GM12878 (cell line): ENCODE results near the gene GGCX. TPM values are rescaled to one million over a fixed set of nuclear protein-coding genes. Genes with fewer than 3 reads are reported as not detected.

ENCODE experiments used
- ATAC-seq: fragments of 200-7000 bp; cut with Tn5 transposase; 3 replicates; pipeline ENCODE4 v1.9.1; 2020; ENCODE audit warnings: mild to moderate bottlenecking, moderate library complexity
- BruUV-seq: library from RNA; stranded (reverse); fragments of 400-500 nt; replicated peaks from 2 replicates; lab custom pipeline; 2021; lab: Mats Ljungman, UMichigan
- CTCF ChIA-PET: fragments of 300-600 bp; sonication (Branson Sonifier 250); formaldehyde crosslinking; extraction: SDS; loops from one replicate; lab custom pipeline; 2021; ENCODE audit warnings: inconsistent platforms; lab: Yijun Ruan, JAX
- POLR2A ChIA-PET: fragments of 350-600 bp; formaldehyde crosslinking; extraction: SDS; loops from one replicate; lab custom pipeline; 2021; ENCODE audit warnings: inconsistent platforms; lab: Charles Lee
- RAD21 ChIA-PET: fragments of 300-600 bp; sonication (Branson Sonifier 250); formaldehyde crosslinking; loops from one replicate; lab custom pipeline; 2023; ENCODE audit warnings: antibody characterized with exemption; ENCODE audit not compliant: unreplicated experiment; lab: Charles Lee
- SMC1A ChIA-PET: fragments of 300-600 bp; sonication (Branson Sonifier 250); formaldehyde crosslinking; loops from one replicate; lab custom pipeline; 2023; ENCODE audit not compliant: unreplicated experiment, uncharacterized antibody; lab: Charles Lee
- DNase-seq: peaks from one replicate; pipeline ENCODE4 v3.0.0-alpha.2; 2011; ENCODE audit warnings: low read depth, low spot score
- FAIRE-seq: peaks from 3 replicates; lab custom pipeline; 2011; peaks lifted over from hg19 to GRCh38; lab: Jason Lieb, UNC
- H2AFZ ChIP-seq: 2 replicates; pipeline ENCODE4 v1.6.0; 2011; ENCODE audit warnings: low read depth, low read length, control low read depth; ENCODE audit not compliant: control insufficient read depth
- H3K27ac ChIP-seq: 2 replicates; pipeline ENCODE4 v1.5.1; 2011; ENCODE audit warnings: control low read depth; ENCODE audit not compliant: control insufficient read depth, insufficient read depth
- H3K27me3 ChIP-seq, 2 experiments: replicated peaks in 1 of 2; 2 replicates each; pipeline versions ENCODE4 v1.6.0 to v1.6.1; 2011; ENCODE audit warnings: low read length in 1 of 2; ENCODE audit not compliant: control insufficient read depth in 2 of 2, insufficient read depth in 2 of 2
- H3K36me3 ChIP-seq, 2 experiments: 2 replicates each; pipeline ENCODE4 v1.5.1; 2011; ENCODE audit warnings: low read length in 1 of 2; ENCODE audit not compliant: control insufficient read depth in 2 of 2, insufficient read depth in 2 of 2
- H3K4me1 ChIP-seq: 2 replicates; pipeline ENCODE4 v1.6.1; 2011; ENCODE audit warnings: mild to moderate bottlenecking, low read length, moderate library complexity, mixed read lengths; ENCODE audit not compliant: control insufficient read depth, insufficient read depth
- H3K4me2 ChIP-seq: 2 replicates; pipeline ENCODE4 v1.6.0; 2011; ENCODE audit warnings: control low read depth; ENCODE audit not compliant: control insufficient read depth, insufficient read depth
- H3K4me3 ChIP-seq: fragments of 200-600 bp; sonication (generic); 2 replicates; pipeline ENCODE4 v1.5.1; 2016
- H3K79me2 ChIP-seq: 2 replicates; pipeline ENCODE4 v1.6.0; 2011; ENCODE audit warnings: low read length; ENCODE audit not compliant: control insufficient read depth, insufficient read depth
- H3K9ac ChIP-seq: 2 replicates; pipeline ENCODE4 v1.8.0; 2011; ENCODE audit warnings: low read length, control low read depth, mixed read lengths; ENCODE audit not compliant: control insufficient read depth, insufficient read depth
- H3K9me3 ChIP-seq: replicated peaks from 3 replicates; pipeline ENCODE4 v1.5.1; 2011; ENCODE audit warnings: mild to moderate bottlenecking, low read length; ENCODE audit not compliant: control insufficient read depth, insufficient read depth
- H4K20me1 ChIP-seq: 2 replicates; pipeline ENCODE4 v1.6.0; 2011; ENCODE audit not compliant: control insufficient read depth, insufficient read depth
- EGR1 ChIP-seq, 2 experiments: IDR thresholded peaks; 1 replicate in 1 of 2; 2 replicates in 1 of 2; pipeline ENCODE4 v1.6.1; 2011 to 2012; ENCODE audit warnings: low read depth in 2 of 2, low read length in 2 of 2, borderline replicate concordance in 1 of 2, mild to moderate bottlenecking in 1 of 2, moderate library complexity in 1 of 2
- FOXK2 ChIP-seq: fragments of 450-650 bp; IDR thresholded peaks from 2 replicates; pipeline ENCODE4 v1.6.1; 2017; ENCODE audit warnings: mild to moderate bottlenecking, moderate library complexity
- IKZF1 ChIP-seq: fragments of 450-650 bp; conservative IDR thresholded peaks from 2 replicates; pipeline ENCODE4 v1.6.1; 2017; ENCODE audit warnings: antibody characterized with exemption, mild to moderate bottlenecking
- IRF5 ChIP-seq: fragments of 450-650 bp; IDR thresholded peaks from 2 replicates; pipeline ENCODE4 v1.6.1; 2017; ENCODE audit warnings: borderline replicate concordance
- WGBS: methylation state at CpG from one replicate; pipeline ENCODE4 v1.1.6; 2016; ENCODE audit warnings: low lambda C conversion rate; ENCODE audit not compliant: insufficient replicate concordance, insufficient coverage; ENCODE audit errors: missing lambda C conversion rate; 5-methylcytosine and 5-hydroxymethylcytosine counted together
- in situ Hi-C: fragments of 300-500 bp; cut with MboI; formaldehyde crosslinking; loops from 9 replicates; pipeline ENCODE4 v1.14.3; 2018; ENCODE audit warnings: mixed read lengths
- intact Hi-C: fragments of 100-400 bp; cut with micrococcal nuclease; formaldehyde crosslinking; loops from one replicate; pipeline ENCODE4 v1.14.2; 2022; ENCODE audit not compliant: unreplicated experiment
- polyA plus RNA-seq, 11 experiments: library from polyadenylated mRNA; depleted of rRNA in 4 of 11; unstranded in 6 of 11; stranded (reverse) in 5 of 11; fragments of >200 nt; fragmentation: Nextera tagmentation in 4 of 11; fragmentation: Illumina TruSeq in 1 of 11; extraction: Ambion mirVana in 4 of 11; extraction: Trizol in 1 of 11; gene quantifications; 1 replicate in 1 of 11; 2 replicates in 10 of 11; pipeline versions ENCODE4 v1.2.1 to v1.2.3, GENCODE V29; 2011 to 2016; ENCODE audit warnings: inconsistent platforms in 2 of 11, missing spikeins in 2 of 11, low read depth in 1 of 11
- total RNA-seq, 4 experiments: library from RNA; depleted of rRNA in 3 of 4; stranded (reverse); fragments of >200 nt in 3 of 4; fragmentation: Illumina TruSeq in 1 of 4; extraction: Trizol in 1 of 4; gene quantifications; 2 replicates each; pipeline versions ENCODE4 v1.2.1 to v1.2.3, GENCODE V29; 2013 to 2021

The GGCX gene
- total and polyA plus RNA-seq, 10 of the 15 experiments (the other 5 are each of a cell fraction or from before 2014, with no cell fraction given) = 18.1 to 52.7 (median 25.0) TPM

- TF ChIP-seq IRF5 (no peak), FOXK2 (no peak)
Observed at GRCh38 chr2:85514323-85514722, 47.0 kb downstream of the GGCX start (continued).

GRCh38 chr2:85511008-85511811 is 50.1 kb downstream of the GGCX start:
- Histone ChIP-seq H3K27me3 (0 out of 4 replicates have a peak, but pooled peaks cover 0 to 1% of the 10 kb centered on the region in 2 experiments), H3K4me3 (no peak overlapping the region), H4K20me1 (no peaks in the 10 kb centered on the region), H3K9ac (no peak overlapping the region), H3K36me3 (no peaks in the 10 kb centered on the region), H3K4me1 (no peaks in the 10 kb centered on the region), H3K79me2 (no peaks in the 10 kb centered on the region), H3K9me3 (no peaks in the 10 kb centered on the region), H3K4me2 (no peak overlapping the region), H2AFZ (no peak overlapping the region), H3K27ac (no peak overlapping the region)
- ChIA-PET SMC1A (interaction anchor here (0.9 kb wide), 1 partner anchor 12 kb away, joined by 5 read pairs; no protein-coding TSS in a partner anchor), RAD21 (no interaction called here), CTCF (interaction anchor here (0.6 kb wide), 1 partner anchor 225 kb away, joined by 5 read pairs; no protein-coding TSS in a partner anchor), POLR2A (interaction anchor here (0.6 to 0.9 kb wide), 2 partner anchors 16 to 30 kb away, joined by 4 to 7 read pairs; no protein-coding TSS in a partner anchor)
- DNase-seq (no peak), FAIRE-seq (no peak), ATAC-seq (no peak)
- intact Hi-C loops = no loop called here
- no TSS peak for BruUV-seq
- WGBS = 44% methylated on average over 6 of the region's 6 CpGs
- in situ Hi-C loops = no loop called here
- TF ChIP-seq EGR1 (IDR thresholded peaks at IDR 0.05; ENCODE audit: borderline replicate concordance in 1 of 2, low read depth in 2 of 2, low read length in 2 of 2) = no peak
- 0 out of 2 replicates have a peak, but pooled peaks have one; percentile 23 for TF ChIP-seq IKZF1
